ENCODE results near the gene PAXIP1.
"Not testable (repeated sequence)": the region's sequence is repeated elsewhere in the genome, so short reads cannot be mapped to it uniquely, and the experiment has no call there.

The PAXIP1 gene

DNA sequence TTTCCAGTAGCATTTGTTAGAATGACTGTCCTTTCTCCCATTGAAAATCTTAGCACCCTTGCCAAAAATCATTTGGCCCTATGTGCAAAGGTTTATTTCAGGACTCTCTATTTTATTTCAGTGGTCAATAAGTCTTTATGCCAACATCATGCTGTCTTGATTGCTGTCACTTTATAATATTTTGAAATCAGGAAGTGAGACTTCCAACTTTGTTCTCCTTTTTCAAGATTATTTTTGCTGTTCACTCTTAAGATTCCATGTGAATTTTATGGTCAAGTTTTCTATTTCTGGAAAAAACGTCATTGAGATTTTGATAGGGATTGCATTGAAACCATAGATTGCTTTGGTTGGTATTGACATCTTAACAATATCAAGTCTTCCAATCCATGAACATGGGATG lies 65.1 kb downstream of the PAXIP1 start:
- no peak for TF ChIP-seq CTCF (IDR thresholded peaks at IDR 0.05; ENCODE audit: low read depth, low read length)
- peaks cover 3% of the 10 kb centered on the region for H3K27me3 ChIP-seq (ENCODE audit: insufficient read depth, low read depth, severe bottlenecking)
- H3K36me3 ChIP-seq = no peaks in the 10 kb centered on the region
- H3K4me3 ChIP-seq (ENCODE audit: low read depth, low read length) = no peak overlapping the region
- DNase-seq = no peak
- peaks cover 21% of the 10 kb centered on the region for H3K9me3 ChIP-seq (ENCODE audit: severe bottlenecking)
- H3K27ac ChIP-seq = no peak overlapping the region

DNA sequence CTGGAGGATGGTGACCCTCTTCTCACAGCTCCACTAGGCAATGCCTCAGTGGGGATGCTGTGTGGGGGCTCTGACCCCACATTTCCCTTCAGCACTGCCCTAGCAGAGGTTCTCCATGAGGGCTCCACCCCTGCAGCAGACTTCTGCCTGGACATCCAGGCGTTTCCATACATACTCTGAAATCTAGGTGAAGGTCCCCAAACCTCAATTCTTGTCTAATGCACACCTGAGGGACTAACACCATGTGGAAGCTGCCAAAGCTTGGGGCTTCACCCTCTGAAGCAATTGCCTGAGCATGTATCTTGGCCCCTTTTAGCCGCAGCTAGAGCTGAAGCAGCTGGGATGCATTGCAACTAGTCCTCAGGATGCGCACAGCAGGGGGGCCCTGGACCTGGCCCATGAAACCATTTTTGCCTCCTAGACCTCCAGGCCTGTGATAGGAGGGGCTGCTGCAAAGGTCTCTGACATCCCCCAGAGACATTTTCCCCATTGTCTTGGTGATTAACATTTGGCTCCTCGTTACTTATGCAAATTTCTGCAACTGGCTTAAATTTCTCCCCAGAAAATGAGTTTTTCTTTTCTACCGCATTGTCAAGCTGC lies 68.5 kb downstream of the PAXIP1 start:
- H3K27ac ChIP-seq; H3K27me3 ChIP-seq (ENCODE audit: insufficient read depth, low read depth, severe bottlenecking); H3K4me3 ChIP-seq (ENCODE audit: low read depth, low read length); DNase-seq; H3K36me3 ChIP-seq: not testable (repeated sequence)
- H3K9me3 ChIP-seq (ENCODE audit: severe bottlenecking) = peaks cover 21% of the 10 kb centered on the region

- no peak for DNase-seq
- no peak for TF ChIP-seq CTCF (IDR thresholded peaks at IDR 0.05; ENCODE audit: low read depth, low read length)
Observed at GRCh38 chr7:154931906-154932305, 71.0 kb downstream of the PAXIP1 start.

DNA sequence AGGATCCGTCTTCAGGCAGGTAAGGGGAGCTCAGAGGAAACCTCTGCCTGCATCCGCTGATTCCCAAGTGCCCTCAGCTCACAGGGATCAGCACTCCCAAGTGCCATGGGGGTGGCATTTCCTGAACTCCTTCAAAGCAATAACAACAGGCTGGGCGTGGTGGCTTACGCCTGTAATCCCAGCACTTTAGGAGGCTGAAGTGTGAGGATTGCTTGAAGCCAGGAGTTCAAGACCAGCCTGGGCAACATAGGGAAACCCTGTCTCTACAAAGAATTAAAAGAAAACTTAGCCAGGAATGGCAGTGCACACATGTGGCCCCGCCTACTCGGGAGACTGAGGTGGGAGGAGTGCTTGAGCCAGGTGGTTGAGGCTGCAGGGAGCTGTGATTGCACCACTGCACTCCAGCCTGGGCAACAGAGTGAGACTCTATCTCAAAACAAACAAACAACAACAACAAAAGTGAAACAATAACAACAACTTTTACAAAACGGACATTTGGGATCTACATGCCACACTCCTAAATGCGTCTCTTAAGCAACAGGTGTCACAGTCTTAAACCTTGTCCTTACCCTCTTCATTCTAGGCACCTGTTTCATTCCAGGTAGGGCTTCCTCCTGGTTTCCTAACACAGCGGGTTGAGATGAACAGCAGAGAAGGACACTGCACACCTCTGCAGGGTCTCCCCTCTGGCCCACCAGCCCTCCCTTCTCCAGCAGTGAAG lies 73.8 kb downstream of the PAXIP1 start:
- no peak overlapping the region for H3K27ac ChIP-seq
- no peak overlapping the region for H3K4me3 ChIP-seq (ENCODE audit: low read depth, low read length)
- no peaks in the 10 kb centered on the region for H3K36me3 ChIP-seq
- H3K27me3 ChIP-seq (ENCODE audit: insufficient read depth, low read depth, severe bottlenecking) = peaks cover 14% of the 10 kb centered on the region
- DNase-seq = no peak
- TF ChIP-seq CTCF (IDR thresholded peaks at IDR 0.05; ENCODE audit: low read depth, low read length) = no peak
- peaks cover 10% of the 10 kb centered on the region for H3K9me3 ChIP-seq (ENCODE audit: severe bottlenecking)

More at GRCh38 chr7:154931906-154932305, 71.0 kb downstream of the PAXIP1 start:
- H3K27me3 ChIP-seq (ENCODE audit: insufficient read depth, low read depth, severe bottlenecking) = peaks cover 6% of the 10 kb centered on the region
- no peak overlapping the region for H3K27ac ChIP-seq
- peaks cover 21% of the 10 kb centered on the region for H3K9me3 ChIP-seq (ENCODE audit: severe bottlenecking)
- no peak overlapping the region for H3K4me3 ChIP-seq (ENCODE audit: low read depth, low read length)
- no peaks in the 10 kb centered on the region for H3K36me3 ChIP-seq

DNA sequence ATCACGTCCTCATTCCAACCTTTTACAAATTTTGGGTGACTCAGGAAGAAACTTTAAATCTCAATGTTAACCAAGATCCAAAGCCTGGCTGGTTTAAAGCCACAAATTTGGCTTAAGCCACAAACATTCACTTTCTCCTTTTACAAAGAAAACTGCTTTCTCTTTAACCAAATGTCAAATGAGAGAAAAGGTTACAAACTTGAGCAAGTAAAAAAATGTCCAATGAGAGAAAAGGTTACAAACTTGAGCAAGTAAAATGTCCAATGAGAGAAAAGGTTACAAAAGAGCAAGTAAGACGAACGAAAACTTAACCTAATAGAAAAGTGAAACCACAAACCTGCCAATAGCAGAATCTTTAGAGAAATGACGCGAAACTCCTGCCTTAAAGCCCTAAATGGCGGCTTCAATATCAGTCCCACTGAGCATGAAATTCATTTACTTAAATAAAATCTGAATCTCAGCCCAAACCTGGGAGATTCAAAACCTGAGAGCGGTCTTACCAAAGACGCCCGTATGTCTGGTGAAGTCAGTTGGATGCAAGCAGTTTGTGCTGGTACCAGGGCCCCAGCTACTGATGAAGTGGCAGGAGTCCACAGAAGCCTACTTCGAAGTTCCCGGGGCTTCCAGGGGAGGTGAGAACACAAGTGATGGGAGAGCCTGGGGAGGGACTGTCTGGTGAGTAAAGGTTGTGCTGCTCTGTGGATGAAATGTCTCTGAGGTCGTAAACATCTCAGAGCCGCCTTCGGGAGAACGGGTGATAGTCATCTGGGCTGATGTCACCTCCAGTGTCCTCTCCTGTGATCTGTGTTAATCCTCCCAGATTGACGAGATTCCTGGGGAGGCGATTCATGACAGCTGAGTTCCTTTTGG lies 74.6 kb downstream of the PAXIP1 start:
- Histone ChIP-seq H3K4me3 (ENCODE audit: low read depth, low read length) (no peak overlapping the region), H3K36me3 (no peaks in the 10 kb centered on the region), H3K27ac (no peak overlapping the region), H3K9me3 (ENCODE audit: severe bottlenecking) (peaks cover 2% of the 10 kb centered on the region), H3K27me3 (ENCODE audit: insufficient read depth, low read depth, severe bottlenecking) (peaks cover 18% of the 10 kb centered on the region)
- no peak for TF ChIP-seq CTCF (IDR thresholded peaks at IDR 0.05; ENCODE audit: low read depth, low read length)
- peak; percentile 37 for DNase-seq

DNA sequence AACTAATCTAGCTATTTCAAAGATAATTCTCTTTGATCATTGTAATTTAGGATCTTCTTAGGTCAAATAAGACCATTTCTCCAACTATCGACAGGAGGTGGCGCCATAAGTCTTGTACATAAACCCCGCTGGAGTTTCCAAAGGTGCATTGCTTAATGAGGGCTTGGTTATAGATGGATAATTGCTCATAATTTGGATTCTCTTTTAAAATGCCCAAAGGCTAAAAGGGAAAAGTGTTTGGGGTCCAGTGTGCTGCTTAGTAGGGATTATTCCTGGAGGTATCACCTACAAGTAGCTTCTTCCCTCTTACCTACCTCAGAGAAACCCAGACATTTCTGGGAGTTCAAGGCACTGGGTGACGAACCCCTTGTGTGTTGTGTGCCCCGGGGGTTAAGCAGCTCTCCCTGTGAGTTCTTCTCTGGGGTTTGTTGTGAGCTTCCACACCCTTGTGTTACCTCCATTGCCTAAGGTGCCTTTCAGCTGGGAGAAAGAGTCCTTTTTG lies 75.2 kb downstream of the PAXIP1 start:
- Histone ChIP-seq H3K9me3 (ENCODE audit: severe bottlenecking) (no peaks in the 10 kb centered on the region), H3K36me3 (no peaks in the 10 kb centered on the region), H3K27me3 (ENCODE audit: insufficient read depth, low read depth, severe bottlenecking) (peaks cover 18% of the 10 kb centered on the region), H3K27ac (no peak overlapping the region), H3K4me3 (ENCODE audit: low read depth, low read length) (no peak overlapping the region)
- DNase-seq = peak; percentile 72
- TF ChIP-seq CTCF (IDR thresholded peaks at IDR 0.05; ENCODE audit: low read depth, low read length) = peak; percentile 41; the same call in 1 of the 2 replicates

- H3K27me3 ChIP-seq (ENCODE audit: insufficient read depth, low read depth, severe bottlenecking) = peaks cover 45% of the 10 kb centered on the region
- DNase-seq; H3K36me3 ChIP-seq; H3K4me3 ChIP-seq (ENCODE audit: low read depth, low read length); H3K27ac ChIP-seq; H3K9me3 ChIP-seq (ENCODE audit: severe bottlenecking): not testable (repeated sequence)
Observed at GRCh38 chr7:154922472-154922871, 80.5 kb downstream of the PAXIP1 start.

Measured in WERI-Rb-1 (cell line).